GM23248 (cell line): Measurements from ENCODE around the gene CDH1.

Source experiments
- EZH2 ChIP-seq: fragments of 200-600 bp; sonication (generic); IDR thresholded peaks from 2 replicates; pipeline ENCODE4 v1.6.1; 2018; ENCODE audit warnings: antibody characterized with exemption, mild to moderate bottlenecking; ENCODE audit not compliant: insufficient read depth, poor library complexity, severe bottlenecking
- EZH2phosphoT487 ChIP-seq: fragments of 200-600 bp; sonication (generic); IDR thresholded peaks from 2 replicates; pipeline ENCODE4 v1.6.1; 2018; ENCODE audit warnings: antibody characterized with exemption, moderate library complexity, mild to moderate bottlenecking, low read depth; ENCODE audit not compliant: insufficient read depth

- no peak for TF ChIP-seq EZH2
- TF ChIP-seq EZH2phosphoT487: no peak
Observed at GRCh38 chr16:68825427-68825826, 88.3 kb downstream of the CDH1 start.
